Heart left ventricle (tissue), 13 donors: ENCODE measurements around the gene CMPK2.

Experiments used
- CTCF ChIP-seq, 12 donors: fragments of 200-600 bp; sonication (generic) in 4 of 12; IDR thresholded peaks; one replicate each; pipeline versions ENCODE4 v1.5.0 to v1.8.0; 2018 to 2022; ENCODE audit warnings: antibody characterized with exemption in 12 of 12, mild to moderate bottlenecking in 5 of 12
- POLR2A ChIP-seq, 2 donors: fragments of 450-650 bp; IDR thresholded peaks; one replicate each; pipeline ENCODE4 v1.6.1; 2017; ENCODE audit warnings: antibody characterized with exemption in 2 of 2, mild to moderate bottlenecking in 2 of 2, moderate library complexity in 2 of 2
- donor health status: ischemic (EF 13 %, LVEDD 7.1; RV severe dilation, severe dysfunction).
- donor health status: DM: no; HTN: yes; CAD: no.
- donor health status: DM: no; HTN: no; CAD: no.
- donor health status: ischemic (EF 25% LVEDD 6.9; RV normal size, moderate dysfunction).
- donor health status: ischemic (EF 25% LVEDD 5.7; RV mildly dilated, moderate dysfunction).
- donor health status: ischemic (EF 35%, LVEDD 5.7; RV mildly dilated, moderate dysfunction).
- donor health status: nonischemic (EF 11% LVEDD 7.7; RV severe dilation, severe dysfunction).
- donor health status: DM: yes; HTN: yes; CAD: no.
- donor health status: PGD.
- donor health status: ischemic (EF 29% LVEDD 5.4; RV normal size, mild dysfunction).
- donor health status: nonischemic (EF 23%, LVEDD 6.1; RV moderate dilation, normal function).

GRCh38 chr2:6818012-6818411 lies 47.7 kb downstream of the CMPK2 start:
- TF ChIP-seq CTCF (IDR thresholded peaks at IDR 0.05), result no peak
- no peak for TF ChIP-seq POLR2A (IDR thresholded peaks at IDR 0.05)
